ENCODE measurements around the gene FSHR. TPM values are rescaled to one million over a fixed set of nuclear protein-coding genes. Genes with fewer than 3 reads are reported as not detected.

Gene FSHR
- total RNA-seq, 2 experiments from 2014 or later = not detected

- no peaks in the 10 kb centered on the region for H3K27me3 Mint-ChIP-seq
- H3K36me3 Mint-ChIP-seq = no peaks in the 10 kb centered on the region
- intact Hi-C loops (cut with micrococcal nuclease) = no loop called here
- no peak for DNase-seq
- no peak overlapping the region for H3K4me3 Mint-ChIP-seq
- ChIA-PET POLR2A (no interaction called here), CTCF (no interaction called here)
- H3K9me3 Mint-ChIP-seq = peaks cover 2% of the 10 kb centered on the region
- no peak overlapping the region for H3K27ac Mint-ChIP-seq
- no peaks in the 10 kb centered on the region for H3K4me1 Mint-ChIP-seq (ENCODE audit: low read depth)
These were observed 149.1 kb downstream of the FSHR start for GRCh38 chr2:49005261-49005660.

DNA sequence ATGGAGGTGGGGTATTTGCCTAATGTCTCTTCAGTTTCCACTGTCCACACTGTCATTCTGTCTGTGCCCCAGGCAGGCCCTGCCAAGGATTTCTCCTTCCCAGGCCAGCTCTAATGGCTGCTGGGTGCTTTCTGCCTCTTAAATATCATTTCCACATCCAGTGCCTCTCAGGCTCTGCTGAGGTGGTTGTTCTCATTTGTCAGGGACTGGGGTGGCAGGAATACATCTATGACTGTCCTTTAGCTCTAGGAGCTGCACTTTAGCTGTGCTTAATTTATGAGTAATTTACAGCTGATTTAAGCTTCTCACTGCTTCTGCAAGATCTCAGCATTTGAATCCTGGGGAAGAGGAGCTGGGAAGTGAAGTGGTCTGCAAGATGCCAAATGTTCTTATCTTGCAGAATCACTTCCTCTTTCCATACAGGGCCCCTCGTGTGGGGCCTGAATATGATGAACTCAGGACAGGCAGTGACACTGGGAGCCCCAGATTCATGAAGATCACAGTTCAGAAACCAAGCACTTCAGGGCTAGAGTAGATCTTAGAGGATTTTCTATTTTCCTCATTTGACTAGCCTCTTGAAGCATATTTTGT lies 150.2 kb downstream of the FSHR start:
- Mint-ChIP-seq H3K27ac (no peak overlapping the region), H3K36me3 (no peaks in the 10 kb centered on the region), H3K27me3 (no peaks in the 10 kb centered on the region), H3K4me3 (no peak overlapping the region), H3K9me3 (peaks cover 2% of the 10 kb centered on the region), H3K4me1 (ENCODE audit: low read depth) (no peaks in the 10 kb centered on the region)
- ChIA-PET CTCF (no interaction called here), POLR2A (no interaction called here)
- intact Hi-C loops (cut with micrococcal nuclease) = no loop called here
- no peak for DNase-seq

DNA sequence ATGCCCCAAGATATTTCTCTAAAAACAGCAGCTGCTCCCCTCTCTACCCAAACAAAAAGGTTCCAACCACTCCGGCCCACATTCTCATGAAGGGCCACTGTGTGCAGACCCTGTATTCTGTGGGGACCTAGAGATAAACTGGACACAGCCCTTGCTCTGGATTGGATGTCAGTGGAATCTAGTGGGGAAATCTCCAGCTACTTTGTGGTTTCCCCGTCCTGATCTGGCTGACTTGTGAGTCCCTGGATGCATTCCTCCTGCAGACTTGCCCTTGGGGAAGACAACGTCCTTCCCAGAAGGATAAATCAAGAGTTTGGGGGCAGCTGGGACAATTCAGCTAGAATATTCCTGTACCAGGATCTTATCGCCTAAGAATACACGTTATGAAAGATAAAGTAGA lies 151.1 kb downstream of the FSHR start:
- Mint-ChIP-seq H3K4me1 (ENCODE audit: low read depth) (no peaks in the 10 kb centered on the region), H3K4me3 (no peak overlapping the region), H3K27ac (no peak overlapping the region), H3K9me3 (peaks cover 2% of the 10 kb centered on the region), H3K27me3 (no peaks in the 10 kb centered on the region), H3K36me3 (no peaks in the 10 kb centered on the region)
- DNase-seq = no peak
- CTCF ChIA-PET = no interaction called here
- POLR2A ChIA-PET = no interaction called here
- intact Hi-C loops (cut with micrococcal nuclease) = no loop called here

GRCh38 chr2:49002750-49003149 lies 151.6 kb downstream of the FSHR start:
- CTCF ChIA-PET = interaction anchor here (0.6 kb wide), 1 partner anchor 95 kb away, joined by 3 read pairs; no protein-coding TSS in a partner anchor
- Mint-ChIP-seq H3K9me3 (peaks cover 2% of the 10 kb centered on the region), H3K4me3 (no peak overlapping the region), H3K36me3 (no peaks in the 10 kb centered on the region), H3K27me3 (no peaks in the 10 kb centered on the region), H3K27ac (no peak overlapping the region), H3K4me1 (ENCODE audit: low read depth) (no peaks in the 10 kb centered on the region)
- no peak for DNase-seq
- POLR2A ChIA-PET = no interaction called here
- intact Hi-C loops (cut with micrococcal nuclease) = no loop called here

DNA sequence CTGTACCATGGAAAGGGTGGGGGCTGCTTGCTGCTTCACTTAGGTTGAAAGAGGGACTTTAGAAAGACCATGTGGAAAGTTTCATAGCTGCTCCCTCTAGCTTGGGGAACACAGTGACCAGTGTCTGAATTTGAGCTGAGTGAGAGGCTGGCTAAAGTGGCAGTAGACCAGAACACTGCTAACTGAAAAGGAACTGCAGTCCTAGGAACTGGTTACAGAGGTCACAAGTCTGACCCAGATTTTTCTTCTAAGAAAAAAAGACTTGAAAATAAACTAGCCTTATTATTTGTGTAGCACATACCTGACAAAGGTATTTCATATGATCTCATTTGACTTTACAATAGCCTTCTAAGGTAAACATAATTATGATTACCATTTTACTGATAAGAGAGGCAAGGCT lies 153.6 kb downstream of the FSHR start:
- Mint-ChIP-seq H3K4me1 (ENCODE audit: low read depth) (no peaks in the 10 kb centered on the region), H3K9me3 (peaks cover 1% of the 10 kb centered on the region), H3K27me3 (no peaks in the 10 kb centered on the region), H3K27ac (no peak overlapping the region), H3K4me3 (no peak overlapping the region), H3K36me3 (no peaks in the 10 kb centered on the region)
- intact Hi-C loops (cut with micrococcal nuclease) = no loop called here
- POLR2A ChIA-PET = no interaction called here
- CTCF ChIA-PET = no interaction called here
- no peak for DNase-seq

- intact Hi-C loops (cut with micrococcal nuclease) = no loop called here
- H3K36me3 Mint-ChIP-seq = no peaks in the 10 kb centered on the region
- no peaks in the 10 kb centered on the region for H3K4me1 Mint-ChIP-seq (ENCODE audit: low read depth)
- no peaks in the 10 kb centered on the region for H3K9me3 Mint-ChIP-seq
- no peak for DNase-seq
- no peaks in the 10 kb centered on the region for H3K27me3 Mint-ChIP-seq
- no peak overlapping the region for H3K4me3 Mint-ChIP-seq
- H3K27ac Mint-ChIP-seq = no peak overlapping the region
- ChIA-PET CTCF (no interaction called here), POLR2A (no interaction called here)
These were observed 155.9 kb downstream of the FSHR start for GRCh38 chr2:48998449-48998848.

GRCh38 chr2:48993576-48993975 lies 160.7 kb downstream of the FSHR start:
- Mint-ChIP-seq H3K27ac (no peak overlapping the region), H3K36me3 (no peaks in the 10 kb centered on the region), H3K9me3 (no peaks in the 10 kb centered on the region), H3K4me1 (ENCODE audit: low read depth) (no peaks in the 10 kb centered on the region), H3K4me3 (no peak overlapping the region), H3K27me3 (no peaks in the 10 kb centered on the region)
- intact Hi-C loops (cut with micrococcal nuclease) = no loop called here
- DNase-seq = no peak
- CTCF ChIA-PET = no interaction called here
- POLR2A ChIA-PET = no interaction called here

DNA sequence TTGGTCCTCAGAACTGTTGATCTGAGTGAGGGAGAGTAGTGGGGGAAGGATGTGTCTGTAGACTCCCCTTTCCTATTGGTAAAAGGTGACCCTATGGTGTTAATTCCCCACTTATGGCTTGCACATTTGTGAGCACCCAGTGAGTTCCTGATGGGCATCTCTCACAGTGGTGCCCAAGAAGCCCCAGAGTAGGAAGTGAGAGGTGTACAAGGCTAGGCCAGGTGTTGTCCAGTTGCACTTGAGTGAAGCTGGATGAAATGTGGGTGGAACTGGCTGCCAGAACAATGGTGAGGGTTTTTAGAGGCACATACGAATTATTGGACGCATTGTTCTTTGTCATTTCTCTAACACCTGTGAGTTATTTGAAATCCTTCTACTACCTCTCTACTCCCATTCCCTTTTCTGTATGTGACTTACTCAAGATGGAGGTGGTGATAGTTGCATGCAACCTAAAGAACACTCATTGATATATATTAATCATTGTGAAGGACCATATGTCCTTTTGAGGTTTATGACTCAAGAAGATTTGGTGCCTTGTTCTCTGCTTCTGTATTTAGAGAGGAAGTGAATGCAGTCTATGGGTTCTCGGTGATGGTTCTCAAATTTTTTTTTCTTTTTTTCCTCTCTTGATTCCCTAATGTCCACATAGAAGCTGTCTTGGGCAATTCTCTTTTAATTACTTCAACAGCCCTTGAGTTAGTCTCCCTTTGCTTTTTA lies 162.7 kb downstream of the FSHR start:
- POLR2A ChIA-PET = no interaction called here
- intact Hi-C loops (cut with micrococcal nuclease) = no loop called here
- Mint-ChIP-seq H3K27ac (no peak overlapping the region), H3K27me3 (no peaks in the 10 kb centered on the region), H3K4me1 (ENCODE audit: low read depth) (no peaks in the 10 kb centered on the region), H3K36me3 (no peaks in the 10 kb centered on the region), H3K4me3 (no peak overlapping the region), H3K9me3 (no peaks in the 10 kb centered on the region)
- no peak for DNase-seq
- CTCF ChIA-PET = no interaction called here

- intact Hi-C loops (cut with micrococcal nuclease) = no loop called here
- Mint-ChIP-seq H3K4me3 (no peak overlapping the region), H3K9me3 (no peaks in the 10 kb centered on the region), H3K27me3 (no peaks in the 10 kb centered on the region), H3K27ac (no peak overlapping the region), H3K36me3 (no peaks in the 10 kb centered on the region), H3K4me1 (ENCODE audit: low read depth) (no peaks in the 10 kb centered on the region)
- no peak for DNase-seq
- CTCF ChIA-PET = no interaction called here
- POLR2A ChIA-PET = no interaction called here
These were observed 169.4 kb downstream of the FSHR start for GRCh38 chr2:48984922-48985321.

DNA sequence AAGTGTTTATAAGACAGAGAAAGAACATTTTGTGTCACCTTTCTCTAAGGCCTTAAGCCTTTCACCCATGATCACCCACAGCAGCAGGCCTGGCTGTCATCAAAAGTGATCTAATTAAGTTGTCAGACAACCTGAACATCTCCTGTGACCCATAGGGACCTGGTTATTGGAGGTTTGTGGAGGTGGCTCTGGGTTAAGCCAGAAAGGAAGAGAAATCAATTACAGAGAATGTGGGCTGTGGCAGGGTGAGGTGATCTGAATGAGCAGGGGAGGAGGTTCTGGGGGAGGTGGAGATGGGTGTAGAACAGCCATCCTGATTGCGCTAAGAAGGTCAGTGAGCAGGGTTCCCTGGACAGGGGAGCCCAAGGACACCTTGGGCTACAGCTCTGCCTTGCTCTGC lies 170.8 kb downstream of the FSHR start:
- H3K27ac Mint-ChIP-seq = no peak overlapping the region
- intact Hi-C loops (cut with micrococcal nuclease) = no loop called here
- no peaks in the 10 kb centered on the region for H3K36me3 Mint-ChIP-seq
- H3K27me3 Mint-ChIP-seq = no peaks in the 10 kb centered on the region
- no peak for DNase-seq
- no peak overlapping the region for H3K4me3 Mint-ChIP-seq
- ChIA-PET POLR2A (no interaction called here), CTCF (no interaction called here)
- H3K9me3 Mint-ChIP-seq = no peaks in the 10 kb centered on the region
- no peaks in the 10 kb centered on the region for H3K4me1 Mint-ChIP-seq (ENCODE audit: low read depth)

DNA sequence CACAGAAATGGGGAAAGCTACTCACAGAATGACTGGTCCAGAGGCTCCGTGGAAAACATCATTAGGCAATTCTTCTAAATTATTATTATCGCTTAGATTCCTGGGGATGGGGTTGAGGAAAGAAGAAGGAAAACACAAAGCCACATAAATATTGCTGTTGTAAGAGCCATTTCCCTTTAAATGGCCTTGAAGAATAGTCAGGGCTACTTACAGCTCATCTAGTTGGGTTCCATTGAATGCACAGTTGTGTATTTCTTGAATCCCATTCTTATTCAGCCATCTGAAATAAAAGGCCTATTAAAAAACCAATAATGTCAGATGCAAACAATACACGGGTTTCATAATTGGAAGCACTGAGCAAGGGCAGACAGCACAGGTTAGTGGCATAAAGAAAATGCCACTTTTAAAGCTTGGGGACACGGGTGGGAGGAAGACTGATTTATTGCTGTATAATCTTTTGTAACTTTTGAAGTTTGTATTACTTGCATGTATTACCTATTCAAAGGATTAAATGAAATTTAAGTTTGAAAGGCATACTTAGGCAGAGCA lies 171.4 kb downstream of the FSHR start:
- no peak overlapping the region for H3K4me3 Mint-ChIP-seq
- ChIA-PET POLR2A (no interaction called here), CTCF (no interaction called here)
- no peaks in the 10 kb centered on the region for H3K27me3 Mint-ChIP-seq
- no peaks in the 10 kb centered on the region for H3K4me1 Mint-ChIP-seq (ENCODE audit: low read depth)
- no peak for DNase-seq
- intact Hi-C loops (cut with micrococcal nuclease) = no loop called here
- H3K27ac Mint-ChIP-seq = no peak overlapping the region
- no peaks in the 10 kb centered on the region for H3K36me3 Mint-ChIP-seq
- no peaks in the 10 kb centered on the region for H3K9me3 Mint-ChIP-seq

DNA sequence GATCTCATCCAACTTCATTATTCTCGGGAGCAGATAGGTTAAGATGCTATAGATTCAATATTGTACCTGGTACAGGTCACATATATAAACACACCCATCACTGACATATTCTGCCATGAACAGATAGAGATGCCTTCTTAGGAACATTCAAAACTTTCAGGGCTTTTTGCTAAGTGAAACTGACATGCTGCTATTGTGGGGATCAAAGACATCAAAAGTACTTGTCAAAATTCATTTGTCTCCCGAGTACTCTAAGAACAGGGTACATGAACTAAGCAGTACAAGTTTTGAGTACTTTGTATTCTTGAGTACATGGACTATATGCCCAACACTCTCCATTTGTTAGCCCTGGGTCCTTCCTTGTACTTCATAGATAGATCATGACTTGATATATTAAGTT lies 173.5 kb downstream of the FSHR start:
- H3K36me3 Mint-ChIP-seq = no peaks in the 10 kb centered on the region
- ChIA-PET CTCF (no interaction called here), POLR2A (no interaction called here)
- no peak for DNase-seq
- H3K27ac Mint-ChIP-seq = no peak overlapping the region
- intact Hi-C loops (cut with micrococcal nuclease) = no loop called here
- no peaks in the 10 kb centered on the region for H3K9me3 Mint-ChIP-seq
- H3K4me3 Mint-ChIP-seq = no peak overlapping the region
- H3K4me1 Mint-ChIP-seq (ENCODE audit: low read depth) = no peaks in the 10 kb centered on the region
- no peaks in the 10 kb centered on the region for H3K27me3 Mint-ChIP-seq

DNA sequence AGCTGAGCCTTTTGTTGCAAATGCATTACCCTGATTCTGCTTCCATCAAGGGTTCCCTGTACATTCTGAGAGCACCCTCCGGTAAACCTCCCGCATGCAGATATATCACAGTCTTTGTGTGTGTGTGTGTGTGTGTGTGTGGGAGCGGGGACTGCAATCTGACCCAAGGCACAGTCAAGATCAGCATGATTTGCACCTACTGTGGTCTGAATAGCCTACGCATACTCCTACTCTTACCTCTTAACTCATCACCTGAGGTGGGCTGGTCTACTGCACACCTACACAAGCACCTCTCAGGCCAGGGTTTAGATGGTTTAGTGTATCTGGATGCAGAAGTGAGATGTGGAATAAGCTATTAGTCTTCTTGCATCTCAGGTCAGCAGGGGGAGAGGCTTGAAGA lies 174.6 kb downstream of the FSHR start:
- DNase-seq = no peak
- Mint-ChIP-seq H3K36me3 (no peaks in the 10 kb centered on the region), H3K27ac (no peak overlapping the region), H3K4me3 (no peak overlapping the region), H3K4me1 (ENCODE audit: low read depth) (no peaks in the 10 kb centered on the region), H3K9me3 (no peaks in the 10 kb centered on the region), H3K27me3 (no peaks in the 10 kb centered on the region)
- intact Hi-C loops (cut with micrococcal nuclease) = no loop called here
- ChIA-PET CTCF (no interaction called here), POLR2A (no interaction called here)

Measured in activated CD4-positive, alpha-beta memory T cell treated with anti-CD3 and anti-CD28 coated beads for 36 hours (primary cell).